ENCODE data around the gene FGFR2. TPM values are rescaled to one million over a fixed set of nuclear protein-coding genes. Genes with fewer than 3 reads are reported as not detected.
A peak's percentile ranks its signal among the peaks of the same experiment; 100 is the strongest.

Gene FGFR2
- total RNA-seq, 1 experiment from 2014 or later = 135 TPM

DNA sequence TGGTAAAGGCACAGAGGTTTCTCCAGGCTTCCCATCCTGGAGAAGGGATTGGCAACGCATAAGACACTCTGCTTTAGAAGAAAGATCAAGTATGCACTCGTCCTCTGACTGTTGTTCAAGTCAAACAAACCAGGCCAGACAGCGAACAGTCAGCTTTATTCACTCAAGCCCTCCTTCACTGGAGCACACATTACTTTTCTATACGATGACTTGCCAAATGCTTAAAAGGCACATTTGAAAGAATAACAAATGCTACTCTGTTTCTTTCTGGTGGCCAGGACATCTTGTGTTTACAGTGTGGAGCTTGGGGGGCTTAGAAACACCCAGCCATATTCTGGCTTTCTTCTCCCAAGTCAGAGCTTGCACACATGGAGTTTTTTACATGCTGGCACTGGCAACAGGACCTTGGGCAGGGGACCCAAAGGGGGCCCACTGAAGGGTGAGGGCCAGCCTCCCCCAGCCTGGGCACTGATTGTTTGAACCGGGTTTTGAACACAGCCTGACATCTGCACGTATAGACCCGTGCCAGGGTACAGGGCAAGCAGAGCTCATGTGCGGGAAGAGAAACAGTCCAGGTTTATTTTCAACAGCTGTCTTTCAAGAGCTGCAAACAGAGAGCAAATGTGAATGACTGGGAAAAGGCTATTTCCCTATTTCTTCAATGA is 33.3 kb upstream of the FGFR2 start:
- peaks cover 4 to 16% of the 10 kb centered on the region in 2 experiments; a peak in 3 of 4 replicates for H3K4me1 Mint-ChIP-seq
- Histone ChIP-seq H3K9me3 (ENCODE audit: control insufficient read depth, low read depth, low read length) (no peaks in the 10 kb centered on the region), H2AK5ac (ENCODE audit: insufficient read length, low read length) (no peak overlapping the region), H3K56ac (ENCODE audit: insufficient read length, low read depth, low read length) (no peak overlapping the region), H3K18ac (ENCODE audit: insufficient read length, low read depth, low read length) (no peak overlapping the region), H3K79me2 (ENCODE audit: insufficient read depth, low read length) (no peaks in the 10 kb centered on the region), H4K91ac (ENCODE audit: insufficient read length, low read depth, low read length) (no peak overlapping the region), H2AFZ (ENCODE audit: low read length) (no peak overlapping the region), H2BK15ac (ENCODE audit: low read depth, low read length) (no peak overlapping the region), H4K5ac (ENCODE audit: insufficient read length, low read depth, low read length) (no peak overlapping the region), H3K79me1 (ENCODE audit: insufficient read depth, low read depth, low read length, poor library complexity, severe bottlenecking) (no peaks in the 10 kb centered on the region), H2BK120ac (ENCODE audit: low read depth, low read length, poor library complexity, severe bottlenecking) (no peak overlapping the region), H4K20me1 (ENCODE audit: control insufficient read depth, insufficient read depth, insufficient read length) (no peaks in the 10 kb centered on the region), H3T11ph (ENCODE audit: low read length) (no peak overlapping the region), H3K23me2 (ENCODE audit: insufficient read length, low read depth, low read length, poor library complexity, severe bottlenecking) (no peaks in the 10 kb centered on the region), H3K27ac (ENCODE audit: insufficient read length, low read depth, low read length) (no peak overlapping the region), H2BK5ac (ENCODE audit: insufficient read length, low read length) (no peak overlapping the region), H3K14ac (ENCODE audit: insufficient read depth, low read length) (no peak overlapping the region), H4K8ac (replicated peaks; ENCODE audit: insufficient read length, low read depth, low read length) (no peak overlapping the region), H3K4ac (ENCODE audit: low read depth, low read length) (no peak overlapping the region), H2BK20ac (ENCODE audit: low read depth, low read length, poor library complexity, severe bottlenecking) (no peak overlapping the region), H3K4me2 (ENCODE audit: insufficient read depth, insufficient read length, low read length) (no peak overlapping the region), H3K4me1 (ENCODE audit: insufficient read depth, low read length) (no peaks in the 10 kb centered on the region), H3K9ac (ENCODE audit: extremely low read depth, insufficient read length, low read length) (no peak overlapping the region), H3K23ac (ENCODE audit: insufficient read length, low read depth, low read length) (no peak overlapping the region), H2BK12ac (ENCODE audit: insufficient read length, low read depth, low read length) (no peak overlapping the region), H3K27me3 (ENCODE audit: insufficient read depth, low read length) (no peaks in the 10 kb centered on the region)
- DNase-seq = no peak
- H3K36me3 Mint-ChIP-seq (ENCODE audit: insufficient read depth in 1 of 3, low read depth in 3 of 3) = no peaks in the 10 kb centered on the region
- TF ChIP-seq, protein P1, sequence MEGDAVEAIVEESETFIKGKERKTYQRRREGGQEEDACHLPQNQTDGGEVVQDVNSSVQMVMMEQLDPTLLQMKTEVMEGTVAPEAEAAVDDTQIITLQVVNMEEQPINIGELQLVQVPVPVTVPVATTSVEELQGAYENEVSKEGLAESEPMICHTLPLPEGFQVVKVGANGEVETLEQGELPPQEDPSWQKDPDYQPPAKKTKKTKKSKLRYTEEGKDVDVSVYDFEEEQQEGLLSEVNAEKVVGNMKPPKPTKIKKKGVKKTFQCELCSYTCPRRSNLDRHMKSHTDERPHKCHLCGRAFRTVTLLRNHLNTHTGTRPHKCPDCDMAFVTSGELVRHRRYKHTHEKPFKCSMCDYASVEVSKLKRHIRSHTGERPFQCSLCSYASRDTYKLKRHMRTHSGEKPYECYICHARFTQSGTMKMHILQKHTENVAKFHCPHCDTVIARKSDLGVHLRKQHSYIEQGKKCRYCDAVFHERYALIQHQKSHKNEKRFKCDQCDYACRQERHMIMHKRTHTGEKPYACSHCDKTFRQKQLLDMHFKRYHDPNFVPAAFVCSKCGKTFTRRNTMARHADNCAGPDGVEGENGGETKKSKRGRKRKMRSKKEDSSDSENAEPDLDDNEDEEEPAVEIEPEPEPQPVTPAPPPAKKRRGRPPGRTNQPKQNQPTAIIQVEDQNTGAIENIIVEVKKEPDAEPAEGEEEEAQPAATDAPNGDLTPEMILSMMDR (conservative IDR thresholded peaks at IDR 0.05) = no peak
- no peak overlapping the region for H3K4me3 Mint-ChIP-seq
- no CpG with 5 or more reads among the region's 8 CpGs for WGBS (ENCODE audit: extremely low coverage, insufficient read length, low lambda C conversion rate)
- H3K27me3 Mint-ChIP-seq (ENCODE audit: low read depth) = no peaks in the 10 kb centered on the region; the same call in 1 of the 2 replicates
- H3K9me3 Mint-ChIP-seq = peaks cover 0 to 4% of the 10 kb centered on the region in 2 experiments; a peak in 2 of 5 replicates
- peak overlapping the region in 1 of 3 experiments; percentile 41; a peak in 1 of 7 replicates for H3K27ac Mint-ChIP-seq

All from H9 (cell line).